OCI-M1 (cell line): Measurements from ENCODE around the gene C19orf33.

Experiments used
- DNase-seq: peaks from one replicate; lab custom pipeline; 2025; lab: John Stamatoyannopoulos, UW

Gene C19orf33

GRCh38 chr19:38340927-38341326 lies 36.9 kb downstream of the C19orf33 start:
- DNase-seq: no peak

- DNase-seq: no peak
Measured at GRCh38 chr19:38346837-38347236, 42.8 kb downstream of the C19orf33 start.

- DNase-seq: no peak
Measured at GRCh38 chr19:38350883-38351282, 46.8 kb downstream of the C19orf33 start.

- no peak for DNase-seq
Measured at GRCh38 chr19:38351865-38352395, 47.9 kb downstream of the C19orf33 start.

- DNase-seq: no peak
Measured at GRCh38 chr19:38352611-38353010, 48.6 kb downstream of the C19orf33 start.
